Endothelial cell of umbilical vein (primary cell): ENCODE data around the gene TUSC2. TPM values are rescaled to one million over a fixed set of nuclear protein-coding genes. Genes with fewer than 3 reads are reported as not detected.

Experiments
- BruUV-seq: library from RNA; stranded (reverse); fragments of 400-500 nt; replicated peaks from 2 replicates; lab custom pipeline; 2021; lab: Mats Ljungman, UMichigan
- CTCF ChIA-PET: fragments of 300-600, 350-600 bp; sonication (Branson Sonifier 250); formaldehyde crosslinking; loops from one replicate; lab custom pipeline; 2021; ENCODE audit warnings: antibody characterized with exemption, inconsistent platforms; lab: Charles Lee
- POLR2A ChIA-PET: fragments of 300-600, 350-600 bp; sonication (Branson Sonifier 250); formaldehyde crosslinking; loops from one replicate; lab custom pipeline; 2021; ENCODE audit warnings: antibody characterized with exemption, inconsistent platforms; lab: Charles Lee
- DNase-seq: peaks from one replicate; pipeline ENCODE4 v3.0.0-alpha.2; 2011; ENCODE audit warnings: low read depth, low spot score
- FAIRE-seq: peaks from 2 replicates; lab custom pipeline; 2011; peaks lifted over from hg19 to GRCh38; lab: Jason Lieb, UNC
- H2AFZ ChIP-seq: 2 replicates; pipeline ENCODE4 v1.6.0; 2012; ENCODE audit warnings: low read depth, low read length, control low read depth, inconsistent platforms
- H3K27ac ChIP-seq: 2 replicates; pipeline ENCODE4 v1.5.1; 2011; ENCODE audit warnings: low read depth, mild to moderate bottlenecking, control low read depth, low read length, moderate library complexity; ENCODE audit not compliant: insufficient read depth
- H3K27me3 ChIP-seq, 2 experiments: 2 replicates each; pipeline versions ENCODE4 v1.6.0 to v1.6.1; 2011; ENCODE audit warnings: low read length in 2 of 2, mixed read lengths in 1 of 2; ENCODE audit not compliant: control insufficient read depth in 2 of 2, insufficient read depth in 2 of 2
- H3K36me3 ChIP-seq, 2 experiments: 2 replicates in 1 of 2; 3 replicates in 1 of 2; pipeline ENCODE4 v1.5.1; 2011; ENCODE audit warnings: low read length in 2 of 2, mild to moderate bottlenecking in 1 of 2, moderate library complexity in 1 of 2; ENCODE audit not compliant: control insufficient read depth in 2 of 2, insufficient read depth in 2 of 2; ENCODE audit errors: extremely low read depth in 1 of 2
- H3K4me1 ChIP-seq: 3 replicates; pipeline ENCODE4 v1.5.1; 2011; ENCODE audit warnings: mild to moderate bottlenecking, low read length; ENCODE audit not compliant: control insufficient read depth, insufficient read depth; ENCODE audit errors: extremely low read depth
- H3K4me2 ChIP-seq: 2 replicates; pipeline ENCODE4 v1.6.1; 2011; ENCODE audit warnings: low read length, control low read depth, mixed read lengths; ENCODE audit not compliant: insufficient read depth
- H3K4me3 ChIP-seq, 3 experiments: fragments of 200-600 bp in 1 of 3; sonication (generic), shearing (Covaris generic) in 1 of 3; replicated peaks in 1 of 3; 2 replicates each; pipeline ENCODE4 v1.5.1; 2011 to 2016; ENCODE audit warnings: control low read depth in 3 of 3, low read length in 3 of 3, mild to moderate bottlenecking in 2 of 3, inconsistent platforms in 1 of 3, low read depth in 1 of 3, moderate library complexity in 1 of 3; ENCODE audit not compliant: insufficient read depth in 1 of 3
- H3K79me2 ChIP-seq: 2 replicates; pipeline ENCODE4 v1.6.0; 2012; ENCODE audit warnings: low read length, inconsistent platforms; ENCODE audit not compliant: control insufficient read depth, insufficient read depth
- H3K9ac ChIP-seq: replicated peaks from 2 replicates; pipeline ENCODE3; 2011; ENCODE audit warnings: low read length, control low read depth; ENCODE audit not compliant: insufficient read depth; ENCODE audit errors: extremely low read depth
- H3K9me1 ChIP-seq: replicated peaks from 3 replicates; pipeline ENCODE4 v1.6.0; 2011; ENCODE audit warnings: mild to moderate bottlenecking, low read length; ENCODE audit not compliant: control insufficient read depth, insufficient read depth; ENCODE audit errors: extremely low read depth
- H3K9me3 ChIP-seq: replicated peaks from 2 replicates; pipeline ENCODE4 v1.5.1; 2012; ENCODE audit warnings: low read length, inconsistent platforms; ENCODE audit not compliant: control insufficient read depth, insufficient read depth
- H4K20me1 ChIP-seq: replicated peaks from 2 replicates; pipeline ENCODE3; 2011; ENCODE audit warnings: mild to moderate bottlenecking, low read length; ENCODE audit not compliant: control insufficient read depth, insufficient read depth; ENCODE audit errors: extremely low read depth
- EZH2 ChIP-seq: IDR thresholded peaks from 2 replicates; pipeline ENCODE4 v1.6.1; 2012; ENCODE audit warnings: borderline replicate concordance, low read depth, mild to moderate bottlenecking, moderate library complexity, low read length, inconsistent platforms; ENCODE audit not compliant: severe bottlenecking
- FOS ChIP-seq: IDR thresholded peaks from 2 replicates; pipeline ENCODE4 v1.6.1; 2011; ENCODE audit warnings: mild to moderate bottlenecking, low read length, moderate library complexity, borderline replicate concordance; ENCODE audit not compliant: insufficient read depth
- GATA2 ChIP-seq: IDR thresholded peaks from 2 replicates; pipeline ENCODE4 v1.7.0; 2011; ENCODE audit warnings: low read depth, mild to moderate bottlenecking, moderate library complexity, mixed read lengths, low read length; ENCODE audit not compliant: insufficient read length, insufficient read depth
- JUN ChIP-seq: IDR thresholded peaks from 2 replicates; pipeline ENCODE4 v1.6.1; 2011; ENCODE audit warnings: borderline replicate concordance, low read depth; ENCODE audit not compliant: insufficient read length, insufficient read depth
- MAX ChIP-seq: IDR thresholded peaks from 2 replicates; pipeline ENCODE4 v1.6.1; 2011; ENCODE audit not compliant: insufficient read depth, insufficient read length
- POLR2A ChIP-seq: IDR thresholded peaks from 2 replicates; pipeline ENCODE4 v1.6.1; 2012; ENCODE audit warnings: low read depth, mild to moderate bottlenecking, control low read depth, low read length
- POLR2AphosphoS5 ChIP-seq: IDR thresholded peaks from 2 replicates; pipeline ENCODE4 v1.6.1; 2012; ENCODE audit warnings: low read depth, mild to moderate bottlenecking, control low read depth, low read length, moderate library complexity; ENCODE audit not compliant: insufficient read depth
- dilution Hi-C: fragments of 300-500 bp; cut with MboI; formaldehyde crosslinking; loops from one replicate; pipeline ENCODE4 v1.15.0; 2019; ENCODE audit warnings: low sequenced_read_pairs; ENCODE audit not compliant: extremely low pct_ligation_motif_present
- intact Hi-C: fragments of 100-400 bp; cut with micrococcal nuclease; formaldehyde crosslinking; loops from one replicate; pipeline ENCODE4 v1.10.0; 2022
- polyA plus RNA-seq, 4 experiments: library from polyadenylated mRNA; depleted of rRNA in 3 of 4; stranded (reverse) in 3 of 4; unstranded in 1 of 4; fragments of >200 nt; gene quantifications; 2 replicates each; pipeline versions ENCODE4 v1.2.1 to v1.2.3, GENCODE V29; 2011 to 2012; ENCODE audit warnings: missing spikeins in 1 of 4
- total RNA-seq: library from RNA; stranded (reverse); gene quantifications from 2 replicates; pipeline ENCODE4 v1.2.3, GENCODE V29; 2021

The TUSC2 gene
- total and polyA plus RNA-seq, 2 donors (not counting 3 experiments of a cell fraction or from before 2014, with no cell fraction given): 30.0 to 89.0 TPM

GRCh38 chr3:50294492-50295403 is 33.3 kb downstream of the TUSC2 start:
- CTCF ChIA-PET: no interaction called here
- FAIRE-seq (no peak), DNase-seq (no peak)
- Histone ChIP-seq H3K27me3 (no peaks in the 10 kb centered on the region), H4K20me1 (no peaks in the 10 kb centered on the region), H3K79me2 (peaks cover 24% of the 10 kb centered on the region), H3K4me2 (no peak overlapping the region), H3K4me1 (peaks cover 23% of the 10 kb centered on the region), H3K27ac (no peak overlapping the region), H2AFZ (no peak overlapping the region), H3K9ac (no peak overlapping the region), H3K36me3 (peaks cover 0 to 5% of the 10 kb centered on the region in 2 experiments), H3K9me1 (no peaks in the 10 kb centered on the region), H3K4me3 (no peak overlapping the region), H3K9me3 (no peaks in the 10 kb centered on the region)
- POLR2A ChIA-PET: no interaction called here
- dilution Hi-C loops: no loop called here
- BruUV-seq: no TSS peak
- intact Hi-C loops: no loop called here
- TF ChIP-seq EZH2 (no peak), POLR2A (no peak), MAX (no peak), POLR2AphosphoS5 (no peak), JUN (no peak), GATA2 (no peak), FOS (no peak)
